ENCODE measurements around the gene TMEM221. TPM values are rescaled to one million over a fixed set of nuclear protein-coding genes. Genes with fewer than 3 reads are reported as not detected.

Gene TMEM221
- total and polyA plus RNA-seq, 11 donors = 0.04 to 0.52 TPM; not detected in 9

DNA sequence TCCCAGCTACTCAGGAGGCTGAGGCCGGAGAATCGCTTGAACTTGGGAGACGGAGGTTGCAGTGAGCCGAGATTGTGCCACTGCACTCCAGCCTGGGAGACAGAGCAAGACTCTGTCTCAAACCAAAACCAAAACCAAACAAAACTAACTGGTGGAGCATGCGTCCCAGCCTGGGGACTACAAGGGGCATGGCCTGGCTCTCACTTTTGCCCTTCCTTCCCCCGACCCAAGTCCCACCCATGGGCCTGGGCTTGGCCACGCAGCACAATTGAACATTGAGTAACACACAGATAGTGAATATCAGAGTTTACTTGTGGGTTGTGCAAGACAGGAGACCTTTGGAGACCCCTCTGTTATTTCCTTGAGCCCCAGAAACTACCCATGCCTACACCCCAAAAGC is 13.2 kb downstream of the TMEM221 start:
- no peak overlapping the region for H3K4me3 ChIP-seq
- no peaks in the 10 kb centered on the region for H3K27me3 ChIP-seq
- intact Hi-C loops (cut with DNase I) = no loop called here
- ATAC-seq = no peak
- TF ChIP-seq CTCF (IDR thresholded peaks at IDR 0.05) (no peak), POLR2A (IDR thresholded peaks at IDR 0.05) (no peak)
- H3K4me1 ChIP-seq = no peaks in the 10 kb centered on the region
- H3K27ac ChIP-seq = no peak overlapping the region
- H3K36me3 ChIP-seq = peaks cover 0 to 4% (median 0%) of the 10 kb centered on the region in 9 donors
- H3K9me3 ChIP-seq = peaks cover 0 to 5% (median 0%) of the 10 kb centered on the region in 12 donors
- DNase-seq = peak in 1 of 5 donors; percentile 17
- 82 to 88% (median 85%) methylated on average over 7 of the region's 7 CpGs for WGBS, 4 donors

DNA sequence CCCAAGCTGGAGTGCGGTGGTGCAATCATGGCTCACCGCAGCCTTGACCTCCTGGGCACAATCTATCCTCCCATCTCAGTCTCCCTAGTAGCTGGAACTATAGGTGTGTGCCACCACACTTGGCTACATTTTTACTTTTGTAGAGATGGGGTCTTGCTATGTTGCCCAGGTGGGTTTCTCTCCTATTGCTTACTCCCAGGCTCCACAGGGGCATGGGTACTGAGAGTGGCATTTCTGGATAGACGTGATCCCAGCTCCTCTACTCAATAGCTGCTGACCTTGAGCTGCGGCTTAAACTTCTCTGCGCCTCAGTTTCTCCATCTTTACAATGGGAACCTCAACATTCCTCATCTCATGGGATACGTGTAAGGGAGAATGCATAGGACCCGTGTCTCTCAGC is 17.1 kb downstream of the TMEM221 start:
- TF ChIP-seq POLR2A (IDR thresholded peaks at IDR 0.05) (no peak), CTCF (IDR thresholded peaks at IDR 0.05) (no peak)
- no peaks in the 10 kb centered on the region for H3K4me1 ChIP-seq
- ATAC-seq (no peak), DNase-seq (peak in 1 of 5 donors; percentile 3)
- H3K36me3 ChIP-seq = peaks cover 0 to 4% (median 0%) of the 10 kb centered on the region in 9 donors
- H3K27me3 ChIP-seq = no peaks in the 10 kb centered on the region
- H3K27ac ChIP-seq = no peak overlapping the region
- H3K9me3 ChIP-seq = peaks cover 0 to 5% (median 0%) of the 10 kb centered on the region in 12 donors
- 88 to 90% (median 89%) methylated on average over 7 of the region's 7 CpGs for WGBS, 4 donors
- no peak overlapping the region for H3K4me3 ChIP-seq
- intact Hi-C loops (cut with DNase I) = no loop called here

DNA sequence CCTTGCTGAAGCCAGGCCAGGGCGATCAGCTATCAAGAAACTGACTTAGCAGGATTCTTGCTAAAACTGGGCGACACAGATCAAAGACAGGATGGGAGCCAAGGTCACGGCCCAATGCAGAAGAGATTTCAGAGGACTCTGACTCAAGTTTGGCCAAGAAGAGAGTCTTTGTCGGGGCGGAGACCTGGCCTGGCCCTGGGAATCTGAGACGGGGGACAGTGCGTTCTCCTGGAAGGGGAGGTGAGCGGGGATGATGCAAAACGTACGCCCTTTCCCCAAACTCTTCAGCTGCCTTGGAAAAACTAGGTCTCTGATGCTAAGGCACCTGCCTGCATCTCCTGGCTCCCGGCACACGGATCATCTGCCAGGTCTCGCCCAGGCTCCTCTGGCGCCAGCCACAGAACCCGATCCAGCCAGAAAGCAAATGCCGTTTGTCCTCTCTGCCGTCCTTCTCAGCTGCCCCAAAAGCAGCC is 18.8 kb downstream of the TMEM221 start:
- H3K4me1 ChIP-seq = peaks cover 0 to 5% (median 0%) of the 10 kb centered on the region in 12 donors
- no peak overlapping the region for H3K4me3 ChIP-seq
- DNase-seq = peak in 1 of 5 donors; percentile 41
- 66 to 74% (median 69%) methylated on average over 16 to 17 of the region's 17 CpGs for WGBS, 4 donors
- no peaks in the 10 kb centered on the region for H3K27me3 ChIP-seq
- TF ChIP-seq CTCF (IDR thresholded peaks at IDR 0.05) (no peak), POLR2A (IDR thresholded peaks at IDR 0.05) (no peak)
- no peak overlapping the region for H3K27ac ChIP-seq
- intact Hi-C loops (cut with DNase I) = no loop called here
- no peaks in the 10 kb centered on the region for H3K9me3 ChIP-seq
- no peaks in the 10 kb centered on the region for H3K36me3 ChIP-seq
- no peak for ATAC-seq

DNA sequence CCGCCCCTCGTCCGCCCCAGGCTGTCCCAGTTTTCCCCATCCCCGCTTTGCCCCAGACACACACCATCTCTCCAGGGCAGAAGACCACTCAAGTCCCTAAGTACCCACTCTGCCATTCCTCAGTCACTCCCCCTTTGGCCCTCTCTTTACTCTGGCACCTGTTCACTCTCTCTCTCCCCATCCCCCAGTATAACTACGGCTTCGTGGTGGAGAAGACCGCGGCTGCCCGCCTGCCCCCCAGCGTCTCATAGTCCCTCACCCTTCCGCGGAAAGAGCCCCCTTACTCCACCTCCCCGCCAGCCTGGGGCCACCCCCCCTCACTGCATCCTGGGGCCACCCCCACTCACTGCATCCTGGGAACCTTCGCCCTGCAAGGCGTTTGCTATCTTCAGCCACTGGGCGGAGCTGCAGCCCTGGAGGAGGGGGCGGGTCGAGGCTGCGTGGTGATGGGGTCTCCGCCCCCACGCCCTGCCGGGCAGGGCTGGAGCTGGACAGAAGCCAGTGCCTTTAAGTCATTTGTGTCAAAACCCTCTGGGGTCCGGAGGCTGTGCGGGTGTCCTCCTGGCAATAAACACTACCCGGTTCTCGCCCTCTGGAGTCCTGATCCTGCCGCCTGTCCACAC is 23.6 kb downstream of the TMEM221 start:
- Histone ChIP-seq H3K27me3 (no peaks in the 10 kb centered on the region), H3K9me3 (no peaks in the 10 kb centered on the region), H3K4me3 (no peak overlapping the region), H3K36me3 (peaks cover 0 to 11% (median 0%) of the 10 kb centered on the region in 9 donors), H3K27ac (no peak overlapping the region), H3K4me1 (peaks cover 0 to 15% (median 6%) of the 10 kb centered on the region in 12 donors)
- intact Hi-C loops (cut with DNase I) = loop anchor here in 1 of 10 donors (5.0 kb wide), 1 partner anchor 37 kb away; the partner anchor contains the start of gene NXNL1
- peak; percentile 18 to 54 (median 43) for ATAC-seq
- TF ChIP-seq CTCF (IDR thresholded peaks at IDR 0.05) = peak in 10 of 12 donors; percentile 14 to 46 (median 32)
- TF ChIP-seq POLR2A (IDR thresholded peaks at IDR 0.05) = no peak
- peak in 1 of 5 donors; percentile 24 for DNase-seq
- WGBS, 4 donors = 27 to 41% (median 33%) methylated on average over 18 to 27 of the region's 27 CpGs

Data from heart left ventricle (tissue), 16 donors.